Cardiac fibroblast (primary cell): ENCODE data around the gene NEDD4L.
A peak's percentile ranks its signal among the peaks of the same experiment; 100 is the strongest.

Experiments used
- DNase-seq, 2 donors: peaks; one replicate each; pipeline versions ENCODE4 v3.0.0 to v3.0.0-alpha.2; 2010; ENCODE audit warnings: low read depth in 2 of 2
- H3K4me3 ChIP-seq, 2 donors: replicated peaks in 1 of 2; 1 replicate in 1 of 2; 2 replicates in 1 of 2; pipeline ENCODE4 v1.5.1; 2011; ENCODE audit warnings: low read depth in 2 of 2, low read length in 2 of 2, mild to moderate bottlenecking in 2 of 2, moderate library complexity in 1 of 2
- TF ChIP-seq, protein P1 (sequence below): IDR thresholded peaks from one replicate; pipeline ENCODE4 v1.5.1; 2011; ENCODE audit warnings: low read depth, mild to moderate bottlenecking, low read length, inconsistent platforms

Gene NEDD4L

DNA sequence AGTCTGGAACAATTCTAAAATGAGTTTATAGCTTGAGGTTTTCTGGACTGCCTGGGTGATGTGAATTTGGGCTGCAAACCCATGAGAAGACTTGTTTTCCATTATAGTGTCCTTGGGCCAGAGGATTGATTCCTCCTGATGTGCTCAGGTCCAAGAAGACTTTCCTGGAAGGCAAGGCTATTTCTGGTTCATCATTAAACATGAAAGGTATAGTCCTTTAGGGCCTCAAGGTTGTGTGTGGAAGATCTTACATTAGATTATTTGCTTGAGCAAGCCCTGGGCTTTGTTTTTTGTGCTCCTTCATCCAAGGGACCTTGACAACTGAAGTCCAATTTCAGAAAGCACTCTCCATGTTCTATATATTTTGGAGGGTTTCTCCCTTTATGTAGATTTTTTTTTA lies 26.8 kb upstream of the NEDD4L start:
- no peak for DNase-seq
- H3K4me3 ChIP-seq, result no peak overlapping the region
- TF ChIP-seq, protein P1, sequence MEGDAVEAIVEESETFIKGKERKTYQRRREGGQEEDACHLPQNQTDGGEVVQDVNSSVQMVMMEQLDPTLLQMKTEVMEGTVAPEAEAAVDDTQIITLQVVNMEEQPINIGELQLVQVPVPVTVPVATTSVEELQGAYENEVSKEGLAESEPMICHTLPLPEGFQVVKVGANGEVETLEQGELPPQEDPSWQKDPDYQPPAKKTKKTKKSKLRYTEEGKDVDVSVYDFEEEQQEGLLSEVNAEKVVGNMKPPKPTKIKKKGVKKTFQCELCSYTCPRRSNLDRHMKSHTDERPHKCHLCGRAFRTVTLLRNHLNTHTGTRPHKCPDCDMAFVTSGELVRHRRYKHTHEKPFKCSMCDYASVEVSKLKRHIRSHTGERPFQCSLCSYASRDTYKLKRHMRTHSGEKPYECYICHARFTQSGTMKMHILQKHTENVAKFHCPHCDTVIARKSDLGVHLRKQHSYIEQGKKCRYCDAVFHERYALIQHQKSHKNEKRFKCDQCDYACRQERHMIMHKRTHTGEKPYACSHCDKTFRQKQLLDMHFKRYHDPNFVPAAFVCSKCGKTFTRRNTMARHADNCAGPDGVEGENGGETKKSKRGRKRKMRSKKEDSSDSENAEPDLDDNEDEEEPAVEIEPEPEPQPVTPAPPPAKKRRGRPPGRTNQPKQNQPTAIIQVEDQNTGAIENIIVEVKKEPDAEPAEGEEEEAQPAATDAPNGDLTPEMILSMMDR, result no peak

DNA sequence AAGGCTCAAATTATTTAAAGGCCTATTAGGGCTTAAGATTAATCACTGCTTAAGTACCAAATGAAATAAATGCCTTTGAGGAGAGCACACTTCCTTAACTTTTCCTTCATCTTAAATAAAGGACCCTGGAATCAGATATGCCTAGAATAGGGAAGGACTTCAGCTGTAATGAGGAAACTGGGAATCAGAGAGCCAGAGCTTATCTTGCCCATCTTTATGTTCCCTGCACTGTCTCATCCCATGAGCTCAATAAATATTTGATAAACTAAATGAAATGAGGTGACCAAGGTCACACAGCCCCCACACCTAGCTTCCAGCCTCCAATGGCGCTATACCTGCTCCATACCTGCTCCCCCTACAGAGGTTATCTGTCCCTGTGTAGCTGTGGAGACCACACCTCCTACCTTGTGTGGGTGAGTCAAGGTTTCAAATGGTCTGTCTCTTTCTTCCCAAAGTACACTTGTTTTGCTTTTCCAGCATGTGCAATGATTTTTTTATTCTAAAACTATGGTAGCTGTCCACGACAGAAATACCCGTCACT lies 23.4 kb upstream of the NEDD4L start:
- no peak for DNase-seq
- TF ChIP-seq, protein P1, result no peak
- H3K4me3 ChIP-seq, result no peak overlapping the region

DNA sequence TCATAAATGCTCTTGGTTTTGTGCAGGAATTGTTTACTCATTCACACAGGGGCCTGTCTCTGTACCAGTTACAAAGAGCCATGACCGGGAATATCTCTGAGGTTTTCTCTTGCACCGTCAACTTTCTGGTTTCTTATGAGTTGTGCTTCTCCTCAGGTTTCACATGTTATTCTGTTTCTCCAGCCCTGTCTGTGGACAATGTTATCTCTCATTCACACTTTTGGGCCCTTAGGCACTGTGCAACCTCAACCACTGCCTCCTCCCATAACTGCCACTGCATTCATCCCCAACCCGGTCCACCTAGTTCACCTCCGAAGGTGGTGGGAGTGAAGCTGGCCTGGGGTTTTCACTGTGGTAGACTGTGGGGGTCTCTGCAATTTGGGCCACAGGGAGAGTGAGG lies 22.5 kb upstream of the NEDD4L start:
- TF ChIP-seq, protein P1, result no peak
- DNase-seq, result no peak
- no peak overlapping the region for H3K4me3 ChIP-seq

DNA sequence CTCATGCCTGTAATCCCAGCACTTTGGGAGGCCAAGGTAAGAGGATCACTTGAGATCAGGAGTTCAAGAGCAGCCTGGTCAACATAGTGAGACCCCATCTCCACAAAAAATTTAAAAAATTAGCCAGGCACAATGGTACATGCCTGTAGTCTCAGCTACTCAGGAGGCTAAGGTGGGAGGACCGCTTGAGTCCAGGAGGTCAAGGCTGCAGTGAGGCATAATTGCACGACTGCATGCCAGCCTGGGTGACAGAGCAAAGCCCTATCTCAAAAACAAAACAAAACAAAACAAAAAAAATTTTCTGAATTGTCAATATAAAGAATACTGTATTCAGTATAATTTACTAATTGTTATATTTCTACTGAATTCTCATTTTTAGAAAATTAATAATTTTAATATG lies 20.9 kb upstream of the NEDD4L start:
- no peak for DNase-seq
- TF ChIP-seq, protein P1, result no peak
- H3K4me3 ChIP-seq, result no peak overlapping the region

DNA sequence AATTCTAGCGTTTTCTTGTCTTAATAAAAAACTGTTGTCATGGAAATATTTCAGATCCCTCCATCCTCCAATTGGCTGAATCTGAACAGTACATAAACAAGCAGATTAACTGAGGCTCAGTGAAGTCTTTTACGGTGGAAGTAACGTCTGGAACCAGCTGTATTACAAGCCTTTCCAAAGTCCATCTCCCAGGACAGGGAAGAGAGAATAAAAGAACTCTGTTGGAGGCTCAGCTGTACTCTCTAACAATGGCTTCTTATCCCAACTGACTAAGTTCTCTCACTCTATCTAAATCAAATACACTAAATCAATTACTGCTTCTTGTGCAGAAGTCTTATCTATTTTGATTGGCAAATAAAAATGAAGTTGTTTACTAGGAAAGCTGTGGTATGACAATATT lies 19.9 kb upstream of the NEDD4L start:
- H3K4me3 ChIP-seq, result no peak overlapping the region
- TF ChIP-seq, protein P1, result no peak
- DNase-seq, result no peak

DNA sequence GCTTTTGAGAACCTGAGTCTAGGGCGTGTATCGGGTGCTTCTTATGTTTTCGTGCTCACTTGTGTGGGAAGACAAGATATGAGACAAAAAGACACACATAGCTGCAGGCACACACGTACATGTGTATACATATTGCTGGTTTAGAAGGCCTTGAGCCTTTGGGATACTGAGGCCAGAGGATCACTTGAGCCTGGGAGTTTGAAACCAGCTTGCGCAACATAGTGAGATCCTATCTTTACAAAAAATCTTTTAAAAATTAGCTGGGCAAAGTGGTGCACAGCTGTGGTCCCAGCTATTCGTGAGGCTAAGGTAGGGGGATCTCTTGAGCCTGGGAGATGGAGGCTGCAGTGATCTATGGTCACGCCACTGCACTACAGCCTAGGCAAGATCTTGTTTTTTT lies 18.8 kb upstream of the NEDD4L start:
- H3K4me3 ChIP-seq, result no peak overlapping the region
- TF ChIP-seq, protein P1, result no peak
- DNase-seq, result no peak

DNA sequence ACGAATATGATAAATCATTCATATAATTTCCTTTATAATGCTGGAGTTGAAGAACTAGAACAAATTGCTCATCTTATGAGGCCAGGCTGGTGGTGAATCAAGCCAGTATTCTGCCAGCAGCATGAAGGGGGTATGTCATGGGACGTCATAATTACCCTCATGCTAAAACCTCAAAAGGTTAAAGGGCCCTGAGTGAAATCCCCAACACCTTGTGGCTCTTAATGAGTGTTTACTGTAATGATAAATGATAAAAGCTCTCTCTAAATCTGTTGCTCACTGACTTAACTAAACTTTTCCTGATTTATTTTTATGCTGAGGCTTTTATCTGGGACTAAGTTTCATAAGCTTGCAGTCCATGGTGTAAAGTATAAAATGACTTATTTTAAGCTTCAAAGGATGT lies 18.3 kb upstream of the NEDD4L start:
- H3K4me3 ChIP-seq, result no peak overlapping the region
- TF ChIP-seq, protein P1, result no peak
- DNase-seq, result peak in 1 of 2 donors; percentile 28
